Duodenal mucosa (tissue), 2 donors: Measurements from ENCODE around the gene TTC28.

Experiments
- H3K27ac ChIP-seq: one replicate; pipeline ENCODE4 v1.7.0; 2013; ENCODE audit warnings: low read depth, low read length
- H3K27me3 ChIP-seq, 2 donors: one replicate each; pipeline ENCODE4 v1.7.0; 2013; ENCODE audit warnings: low read length in 2 of 2, control low read depth in 1 of 2; ENCODE audit not compliant: insufficient read depth in 2 of 2, control insufficient read depth in 1 of 2
- H3K36me3 ChIP-seq, 2 donors: one replicate each; pipeline ENCODE4 v1.7.0; 2013; ENCODE audit warnings: low read length in 2 of 2, control low read depth in 1 of 2; ENCODE audit not compliant: insufficient read depth in 2 of 2, control insufficient read depth in 1 of 2
- H3K4me1 ChIP-seq, 2 donors: one replicate each; pipeline ENCODE4 v1.7.0; 2013; ENCODE audit warnings: low read length in 2 of 2, control low read depth in 1 of 2; ENCODE audit not compliant: insufficient read depth in 2 of 2, control insufficient read depth in 1 of 2
- H3K4me3 ChIP-seq, 2 donors: one replicate each; pipeline ENCODE4 v1.7.0; 2013; ENCODE audit warnings: low read length in 2 of 2, low read depth in 1 of 2
- H3K9ac ChIP-seq, 2 donors: one replicate each; pipeline ENCODE4 v1.7.0; 2013; ENCODE audit warnings: low read length in 2 of 2, low read depth in 1 of 2
- H3K9me3 ChIP-seq, 2 donors: one replicate each; pipeline ENCODE4 v1.7.0; 2013; ENCODE audit warnings: low read length in 2 of 2, control low read depth in 1 of 2; ENCODE audit not compliant: control insufficient read depth in 1 of 2

The TTC28 gene

DNA sequence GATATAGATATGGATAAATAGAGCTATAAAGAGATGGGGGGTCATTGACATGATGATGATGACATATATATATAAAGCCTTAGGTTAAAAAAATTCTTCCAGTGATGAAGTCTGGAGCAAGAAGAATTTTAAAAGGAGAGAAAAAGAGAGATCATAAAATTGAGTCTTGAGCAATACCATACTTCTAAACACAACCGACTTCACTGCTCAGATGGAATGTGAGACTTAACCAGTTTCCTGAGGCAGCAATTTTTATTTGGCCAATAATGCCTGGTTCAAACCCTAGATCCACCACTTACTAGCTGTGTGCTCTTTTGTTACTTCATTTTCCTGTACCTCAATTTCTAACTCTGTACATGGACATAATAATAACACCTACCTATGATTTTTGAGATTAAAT, 229.5 kb downstream of the TTC28 start:
- Histone ChIP-seq H3K9me3 (peaks cover 0 to 3% of the 10 kb centered on the region in 2 donors), H3K9ac (no peak overlapping the region), H3K27me3 (no peaks in the 10 kb centered on the region), H3K27ac (no peak overlapping the region), H3K36me3 (no peaks in the 10 kb centered on the region), H3K4me1 (peaks cover 0 to 8% of the 10 kb centered on the region in 2 donors), H3K4me3 (no peak overlapping the region)

DNA sequence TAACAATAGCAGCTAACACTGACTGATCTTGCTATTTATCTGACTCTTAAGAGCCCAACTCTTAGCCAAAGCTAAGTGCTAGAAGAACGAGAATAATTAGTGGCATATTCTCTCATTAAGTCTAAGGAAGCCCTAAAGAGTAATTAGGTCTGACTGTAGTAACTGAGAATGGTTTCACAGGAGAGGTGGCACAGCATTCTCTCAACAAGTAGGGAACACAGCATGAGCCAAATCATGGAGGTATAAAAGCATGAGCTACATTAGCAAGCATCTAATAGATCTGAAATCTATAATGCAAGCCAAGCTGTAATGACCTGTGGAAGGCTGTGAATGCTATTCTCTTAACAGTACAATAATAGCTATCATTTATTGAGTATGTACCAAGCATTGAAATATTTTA, 230.6 kb downstream of the TTC28 start:
- Histone ChIP-seq H3K9ac (no peak overlapping the region), H3K27ac (no peak overlapping the region), H3K4me3 (no peak overlapping the region), H3K4me1 (peaks cover 0 to 8% of the 10 kb centered on the region in 2 donors), H3K9me3 (peaks cover 0 to 3% of the 10 kb centered on the region in 2 donors), H3K36me3 (no peaks in the 10 kb centered on the region), H3K27me3 (no peaks in the 10 kb centered on the region)

DNA sequence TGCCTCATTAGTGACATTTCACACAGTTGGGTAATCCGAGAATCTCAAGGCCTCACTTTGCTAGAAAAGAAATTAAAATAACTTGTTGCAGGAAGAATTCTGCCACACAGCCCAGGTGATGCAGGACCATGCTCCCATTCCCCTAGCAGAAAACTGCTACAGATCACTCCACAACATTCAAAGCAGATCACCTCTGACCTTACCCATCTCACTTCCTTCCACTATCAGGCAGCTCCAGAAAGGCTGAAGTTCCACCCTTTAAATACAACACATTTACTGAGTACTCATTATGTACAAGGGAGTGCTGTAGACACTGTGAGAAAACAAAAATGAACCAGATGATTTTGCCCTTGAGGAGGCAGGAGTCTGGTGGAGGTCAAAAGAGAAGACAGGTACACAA, 231.0 kb downstream of the TTC28 start:
- Histone ChIP-seq H3K4me1 (peaks cover 0 to 8% of the 10 kb centered on the region in 2 donors), H3K4me3 (no peak overlapping the region), H3K9ac (no peak overlapping the region), H3K27ac (no peak overlapping the region), H3K27me3 (no peaks in the 10 kb centered on the region), H3K9me3 (peaks cover 0 to 3% of the 10 kb centered on the region in 2 donors), H3K36me3 (no peaks in the 10 kb centered on the region)

DNA sequence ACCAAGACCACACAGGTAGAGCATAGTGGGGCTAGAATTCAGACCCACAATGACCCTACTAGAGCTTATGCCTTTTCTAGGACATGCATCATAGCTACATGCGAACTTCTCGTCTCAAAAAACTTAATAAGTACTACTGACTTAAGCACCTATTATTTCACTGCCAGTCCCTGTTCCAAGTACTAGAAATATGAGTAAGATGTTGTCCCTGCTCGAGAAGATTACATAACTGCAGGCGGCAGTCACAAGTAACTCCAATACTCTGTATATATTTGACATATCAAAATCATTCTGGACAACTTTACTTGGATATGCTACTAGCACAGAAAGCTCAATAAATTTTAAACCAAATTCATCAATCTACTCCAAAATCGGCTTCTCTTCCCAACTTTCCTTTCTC, 235.0 kb downstream of the TTC28 start:
- Histone ChIP-seq H3K4me3 (no peak overlapping the region), H3K36me3 (no peaks in the 10 kb centered on the region), H3K9ac (no peak overlapping the region), H3K27ac (no peak overlapping the region), H3K4me1 (peaks cover 14 to 18% of the 10 kb centered on the region in 2 donors), H3K9me3 (no peaks in the 10 kb centered on the region), H3K27me3 (no peaks in the 10 kb centered on the region)

DNA sequence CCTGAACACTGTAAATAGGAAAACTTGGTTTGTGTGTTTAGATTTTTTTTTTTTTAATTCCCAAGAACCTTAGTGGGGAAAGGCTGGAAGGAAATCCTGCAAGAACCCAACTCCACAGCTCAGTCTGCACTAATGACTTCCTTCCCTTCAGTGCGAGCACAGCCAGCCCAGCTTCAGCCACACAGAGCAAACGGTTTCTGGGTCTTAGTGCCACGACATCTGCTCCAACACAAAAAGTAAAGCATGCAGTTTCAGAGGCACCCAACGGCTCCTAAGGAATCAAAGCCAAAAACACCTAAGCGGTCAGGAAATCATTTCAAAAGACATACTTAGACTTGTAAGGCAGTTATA, 236.1 kb downstream of the TTC28 start:
- Histone ChIP-seq H3K9me3 (no peaks in the 10 kb centered on the region), H3K9ac (peak overlapping the region; percentile 64 to 79), H3K36me3 (no peaks in the 10 kb centered on the region), H3K4me3 (peak overlapping the region; percentile 84 to 89), H3K27me3 (no peaks in the 10 kb centered on the region), H3K4me1 (peaks cover 14 to 18% of the 10 kb centered on the region in 2 donors), H3K27ac (no peak overlapping the region)

DNA sequence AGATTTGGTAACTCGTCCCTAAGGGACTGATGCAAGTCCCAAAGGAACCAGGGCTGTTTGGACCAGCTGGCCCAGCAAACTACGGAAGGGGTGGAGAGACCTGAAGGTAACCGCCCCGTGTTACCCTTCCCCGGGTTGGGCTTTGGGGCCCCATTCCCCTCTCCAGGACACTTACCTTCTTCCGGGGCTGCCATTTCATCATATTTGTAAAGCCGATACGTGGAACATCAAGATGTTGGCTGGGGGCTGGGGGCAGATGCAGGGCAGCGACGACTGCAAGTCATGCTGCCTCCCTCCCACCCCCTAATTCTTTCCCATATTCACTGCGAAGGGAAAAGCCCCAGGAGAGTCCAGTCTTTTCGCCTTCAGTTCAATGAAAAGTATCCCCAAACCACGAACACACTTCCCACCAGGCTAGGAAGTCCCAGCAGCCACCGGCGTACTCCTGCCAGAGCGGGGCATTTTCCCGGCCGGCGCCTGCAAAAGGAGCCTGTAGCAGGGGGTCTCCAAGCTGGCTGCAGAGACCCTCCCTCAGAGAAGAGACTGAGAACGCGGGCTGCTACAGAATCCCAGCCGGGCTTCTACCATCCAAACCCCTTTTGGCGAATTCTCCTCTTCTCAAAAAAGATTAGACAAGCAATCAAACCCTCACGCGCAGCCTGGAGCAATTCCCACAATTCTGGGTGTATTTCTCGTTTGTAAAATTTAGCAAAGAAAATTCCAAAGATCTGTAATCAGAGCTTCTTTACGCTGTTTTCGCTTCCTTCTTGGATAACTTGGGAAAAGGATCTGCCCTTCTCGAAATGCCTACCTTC, 236.7 kb downstream of the TTC28 start:
- Histone ChIP-seq H3K9ac (peak overlapping the region; percentile 64 to 79), H3K36me3 (no peaks in the 10 kb centered on the region), H3K4me3 (peak overlapping the region; percentile 84 to 89), H3K9me3 (no peaks in the 10 kb centered on the region), H3K27ac (peak overlapping the region; percentile 47), H3K27me3 (no peaks in the 10 kb centered on the region), H3K4me1 (peaks cover 14 to 18% of the 10 kb centered on the region in 2 donors)

DNA sequence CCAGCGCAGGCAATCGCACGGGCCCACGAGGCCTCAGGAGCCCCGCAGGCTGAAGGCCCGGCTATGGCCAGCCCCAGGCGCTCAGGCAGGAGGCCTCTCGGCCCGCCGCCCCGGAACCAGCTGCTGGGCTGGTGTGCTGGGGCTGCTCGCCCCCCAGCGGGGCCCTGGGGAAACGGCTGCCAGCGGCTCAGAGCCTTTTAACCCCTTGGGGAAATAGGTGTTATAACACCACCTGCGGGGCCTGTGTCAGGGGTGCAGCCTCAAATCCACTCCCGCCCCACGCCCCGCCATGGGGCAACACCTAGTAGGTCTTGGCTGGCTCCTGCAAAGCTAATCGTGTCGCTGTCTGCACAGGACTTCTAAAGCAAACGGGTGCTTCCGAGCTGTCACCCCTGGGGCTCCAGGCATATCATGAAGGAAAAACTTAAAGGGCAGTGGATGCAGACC, 237.4 kb downstream of the TTC28 start:
- Histone ChIP-seq H3K36me3 (no peaks in the 10 kb centered on the region), H3K9ac (peak overlapping the region; percentile 64 to 79), H3K4me1 (peaks cover 14 to 18% of the 10 kb centered on the region in 2 donors), H3K4me3 (peak overlapping the region; percentile 84 to 89), H3K27me3 (no peaks in the 10 kb centered on the region), H3K9me3 (no peaks in the 10 kb centered on the region), H3K27ac (peak overlapping the region; percentile 47)

DNA sequence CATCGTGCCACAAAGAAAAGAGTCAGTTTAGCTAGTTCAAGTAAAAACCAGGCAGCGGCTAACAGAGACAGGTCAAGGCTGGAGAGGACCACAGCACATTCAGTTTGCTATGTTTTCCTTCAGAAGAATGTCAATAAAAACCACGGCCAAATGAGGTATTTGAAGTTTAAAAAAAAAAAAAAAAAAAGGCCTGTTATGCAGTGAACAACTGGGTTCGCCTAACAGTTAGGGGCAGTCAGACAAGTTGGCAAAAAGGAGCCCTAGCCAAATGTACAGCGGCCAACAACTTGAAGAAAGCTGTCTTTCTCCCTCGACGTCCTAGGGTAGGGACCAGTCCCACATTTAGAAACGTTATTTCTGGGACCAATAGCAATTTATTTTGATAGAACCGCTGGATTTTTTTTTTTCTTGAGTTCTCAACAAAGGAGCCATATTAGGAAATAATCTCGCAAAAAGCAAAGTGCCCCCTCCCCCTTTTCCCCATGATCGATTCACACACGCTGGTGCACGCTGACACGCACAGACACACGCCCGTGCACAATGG, 237.8 kb downstream of the TTC28 start:
- Histone ChIP-seq H3K4me3 (peak overlapping the region; percentile 84 to 89), H3K27ac (peak overlapping the region; percentile 30), H3K9me3 (no peaks in the 10 kb centered on the region), H3K4me1 (peaks cover 14 to 18% of the 10 kb centered on the region in 2 donors), H3K9ac (peak overlapping the region; percentile 64 to 79), H3K27me3 (no peaks in the 10 kb centered on the region), H3K36me3 (no peaks in the 10 kb centered on the region)

DNA sequence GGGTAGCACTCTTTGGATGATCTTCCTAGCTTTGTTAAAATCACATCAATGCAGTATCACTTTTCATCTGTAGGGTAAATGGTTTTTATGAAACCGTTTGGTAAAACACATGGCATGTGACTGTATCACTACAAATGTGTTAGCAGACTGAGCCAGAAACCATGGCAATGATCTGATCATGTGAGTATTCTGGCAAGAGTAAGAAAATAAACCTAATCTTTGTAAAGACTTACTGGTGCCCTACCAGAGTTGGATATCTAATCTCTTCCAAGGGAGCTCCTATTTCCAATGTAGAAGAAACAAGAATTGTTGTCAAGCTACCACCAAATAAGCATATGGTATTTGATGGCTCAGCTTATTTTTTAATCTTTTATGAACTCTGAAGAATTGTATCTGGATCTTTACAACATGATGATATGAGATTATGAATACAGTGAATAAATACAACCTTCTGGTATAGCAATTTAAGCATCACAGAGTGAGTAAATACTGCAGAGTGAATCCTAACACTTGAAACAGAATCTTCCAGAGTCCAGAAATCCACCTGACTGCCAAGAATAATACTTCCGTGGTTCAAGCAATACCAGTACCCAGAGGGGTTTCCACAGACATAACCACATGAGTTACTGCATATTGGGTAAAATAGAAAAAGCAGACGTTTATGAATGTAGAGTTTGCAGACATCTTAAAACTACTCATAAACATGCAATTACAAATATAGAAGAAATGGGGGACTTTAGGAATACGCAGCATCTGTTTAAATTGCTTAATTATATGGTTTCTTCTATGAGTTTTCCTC, 238.8 kb downstream of the TTC28 start:
- no peak overlapping the region for H3K27ac ChIP-seq
- no peaks in the 10 kb centered on the region for H3K27me3 ChIP-seq
- H3K9me3 ChIP-seq = no peaks in the 10 kb centered on the region
- H3K36me3 ChIP-seq = no peaks in the 10 kb centered on the region
- no peak overlapping the region for H3K9ac ChIP-seq
- peak overlapping the region in 1 of 2 donors; percentile 89 for H3K4me3 ChIP-seq
- H3K4me1 ChIP-seq = peaks cover 10 to 18% of the 10 kb centered on the region in 2 donors
